ENCODE results near the gene CA5A.
"Not testable (repeated sequence)": the region's sequence is repeated elsewhere in the genome, so short reads cannot be mapped to it uniquely, and the experiment has no call there.

DNA sequence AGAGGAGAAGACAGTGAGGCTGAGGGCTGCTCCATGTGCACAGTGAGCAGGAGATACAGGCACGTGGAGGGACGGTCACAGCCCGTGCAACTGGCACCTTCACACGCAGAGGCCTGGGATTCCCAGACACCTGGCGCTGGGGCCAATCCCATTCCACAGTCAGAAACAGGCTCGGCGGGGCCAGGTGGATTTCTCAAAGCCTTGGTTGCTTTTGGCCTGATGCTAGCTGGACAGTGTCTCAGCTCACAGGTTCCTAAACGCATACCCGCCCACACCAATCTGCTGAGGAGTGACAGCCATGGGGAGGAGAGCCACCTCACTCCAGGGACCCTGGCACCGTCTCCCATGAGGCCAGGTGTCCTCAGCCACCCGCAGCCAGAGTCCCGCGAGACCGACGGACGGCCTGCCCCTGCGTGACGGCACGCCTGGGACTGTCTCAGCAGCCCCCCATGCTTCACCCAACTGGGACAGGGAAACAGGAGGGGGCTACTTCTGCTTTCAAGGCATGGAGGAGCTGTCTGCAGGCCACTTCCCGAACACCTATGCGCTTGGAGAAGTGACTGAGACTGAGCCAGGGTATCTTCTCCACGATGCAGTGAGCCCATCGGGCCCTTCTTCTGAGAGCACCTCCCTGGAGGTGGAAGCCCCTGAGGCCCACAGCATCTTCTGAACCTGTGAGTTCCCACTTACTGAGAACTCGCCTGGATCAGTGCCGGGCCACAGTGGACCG is 73.6 kb downstream of the CA5A start:
- not testable (repeated sequence) for TF ChIP-seq ZNF124 (CRISPR knock-in tag; IDR thresholded peaks at IDR 0.05); RFX5 (IDR thresholded peaks at IDR 0.05; ENCODE audit: low read depth, low read length); BCL6 (CRISPR knock-in tag; IDR thresholded peaks at IDR 0.05); RAD51 (IDR thresholded peaks at IDR 0.05; ENCODE audit: borderline replicate concordance, low read depth); ZBTB8A (IDR thresholded peaks at IDR 0.05; ENCODE audit: partially characterized antibody); STAT5B (CRISPR knock-in tag; IDR thresholded peaks at IDR 0.05); POLR2A (conservative IDR thresholded peaks at IDR 0.05); TOE1 (IDR thresholded peaks at IDR 0.05; ENCODE audit: borderline replicate concordance); TOE1 (CRISPR knock-in tag; IDR thresholded peaks at IDR 0.05; ENCODE audit: borderline replicate concordance, low read depth)
- TF ChIP-seq, protein P1, sequence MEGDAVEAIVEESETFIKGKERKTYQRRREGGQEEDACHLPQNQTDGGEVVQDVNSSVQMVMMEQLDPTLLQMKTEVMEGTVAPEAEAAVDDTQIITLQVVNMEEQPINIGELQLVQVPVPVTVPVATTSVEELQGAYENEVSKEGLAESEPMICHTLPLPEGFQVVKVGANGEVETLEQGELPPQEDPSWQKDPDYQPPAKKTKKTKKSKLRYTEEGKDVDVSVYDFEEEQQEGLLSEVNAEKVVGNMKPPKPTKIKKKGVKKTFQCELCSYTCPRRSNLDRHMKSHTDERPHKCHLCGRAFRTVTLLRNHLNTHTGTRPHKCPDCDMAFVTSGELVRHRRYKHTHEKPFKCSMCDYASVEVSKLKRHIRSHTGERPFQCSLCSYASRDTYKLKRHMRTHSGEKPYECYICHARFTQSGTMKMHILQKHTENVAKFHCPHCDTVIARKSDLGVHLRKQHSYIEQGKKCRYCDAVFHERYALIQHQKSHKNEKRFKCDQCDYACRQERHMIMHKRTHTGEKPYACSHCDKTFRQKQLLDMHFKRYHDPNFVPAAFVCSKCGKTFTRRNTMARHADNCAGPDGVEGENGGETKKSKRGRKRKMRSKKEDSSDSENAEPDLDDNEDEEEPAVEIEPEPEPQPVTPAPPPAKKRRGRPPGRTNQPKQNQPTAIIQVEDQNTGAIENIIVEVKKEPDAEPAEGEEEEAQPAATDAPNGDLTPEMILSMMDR (IDR thresholded peaks at IDR 0.05 in 2 of 3, conservative IDR thresholded peaks at IDR 0.05 in 1 of 3; ENCODE audit: insufficient read depth in 2 of 3, low read depth in 1 of 3, low read length in 3 of 3) = not testable (repeated sequence)
- TF ChIP-seq, protein P2, sequence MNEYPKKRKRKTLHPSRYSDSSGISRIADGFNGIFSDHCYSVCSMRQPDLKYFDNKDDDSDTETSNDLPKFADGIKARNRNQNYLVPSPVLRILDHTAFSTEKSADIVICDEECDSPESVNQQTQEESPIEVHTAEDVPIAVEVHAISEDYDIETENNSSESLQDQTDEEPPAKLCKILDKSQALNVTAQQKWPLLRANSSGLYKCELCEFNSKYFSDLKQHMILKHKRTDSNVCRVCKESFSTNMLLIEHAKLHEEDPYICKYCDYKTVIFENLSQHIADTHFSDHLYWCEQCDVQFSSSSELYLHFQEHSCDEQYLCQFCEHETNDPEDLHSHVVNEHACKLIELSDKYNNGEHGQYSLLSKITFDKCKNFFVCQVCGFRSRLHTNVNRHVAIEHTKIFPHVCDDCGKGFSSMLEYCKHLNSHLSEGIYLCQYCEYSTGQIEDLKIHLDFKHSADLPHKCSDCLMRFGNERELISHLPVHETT (CRISPR knock-in tag; conservative IDR thresholded peaks at IDR 0.05 in 1 of 2, IDR thresholded peaks at IDR 0.05 in 1 of 2) = not testable (repeated sequence)

Data from K562 (cell line).